SK-N-SH (cell line): ENCODE measurements around the gene TROAP. TPM values are rescaled to one million over a fixed set of nuclear protein-coding genes. Genes with fewer than 3 reads are reported as not detected.

ENCODE experiments used
- CTCF ChIA-PET: fragments of 300-600, 350-600 bp; formaldehyde crosslinking; extraction: SDS; loops from one replicate; lab custom pipeline; 2021; lab: Yijun Ruan, JAX
- POLR2A ChIA-PET: fragments of 350-600 bp; sonication (Branson Sonifier 250); formaldehyde crosslinking; extraction: SDS; loops from one replicate; lab custom pipeline; 2020; ENCODE audit warnings: antibody characterized with exemption, inconsistent platforms; lab: Yijun Ruan, JAX
- DNase-seq: peaks from one replicate; pipeline ENCODE4 v3.0.0; 2012
- H2AFZ ChIP-seq: fragments of 200-600 bp; sonication (generic); 2 replicates; pipeline ENCODE4 v1.8.1; 2016; ENCODE audit warnings: antibody characterized with exemption, mild to moderate bottlenecking, low read depth
- H3F3A ChIP-seq: fragments of 200-600 bp; sonication (generic); replicated peaks from 2 replicates; pipeline ENCODE3; 2016; ENCODE audit warnings: antibody characterized with exemption, mild to moderate bottlenecking; ENCODE audit not compliant: insufficient read depth
- H3K27ac ChIP-seq, 2 experiments: fragments of 200-500 bp in 1 of 2; fragments of 200-600 bp in 1 of 2; sonication (Bioruptor generic) in 1 of 2; sonication (generic), shearing (Covaris generic) in 1 of 2; 2 replicates each; pipeline versions ENCODE4 v1.5.1 to v1.6.1; 2014 to 2016; ENCODE audit warnings: low read depth in 2 of 2, inconsistent platforms in 1 of 2, low read length in 1 of 2, mild to moderate bottlenecking in 1 of 2, mixed read lengths in 1 of 2
- H3K27me3 ChIP-seq: fragments of 200-600 bp; sonication (generic), shearing (Covaris generic); 2 replicates; pipeline ENCODE4 v1.6.1; 2016; ENCODE audit warnings: mixed run types; ENCODE audit not compliant: insufficient read depth
- H3K36me3 ChIP-seq, 2 experiments: fragments of 200-500 bp in 1 of 2; fragments of 200-600 bp in 1 of 2; sonication (Bioruptor generic) in 1 of 2; sonication (generic) in 1 of 2; replicated peaks in 1 of 2; 2 replicates each; pipeline versions ENCODE3 to v1.5.1; 2014 to 2016; ENCODE audit warnings: low read length in 1 of 2, mild to moderate bottlenecking in 1 of 2; ENCODE audit not compliant: insufficient read depth in 2 of 2, control insufficient read depth in 1 of 2
- H3K4me1 ChIP-seq, 2 experiments: fragments of 200-500 bp in 1 of 2; fragments of 200-600 bp in 1 of 2; sonication (Bioruptor generic) in 1 of 2; sonication (generic), shearing (Covaris generic) in 1 of 2; 2 replicates each; pipeline versions ENCODE4 v1.5.1 to v1.6.1; 2014 to 2016; ENCODE audit warnings: low read depth in 1 of 2, low read length in 1 of 2, mixed run types in 1 of 2; ENCODE audit not compliant: insufficient read depth in 2 of 2, control insufficient read depth in 1 of 2
- H3K4me2 ChIP-seq: fragments of 200-600 bp; sonication (generic), shearing (Covaris generic); 2 replicates; pipeline ENCODE4 v1.6.1; 2017; ENCODE audit warnings: mixed run types
- H3K4me3 ChIP-seq, 2 experiments: fragments of 200-500 bp in 1 of 2; fragments of 200-600 bp in 1 of 2; sonication (Bioruptor generic) in 1 of 2; sonication (generic), shearing (Covaris generic) in 1 of 2; 2 replicates each; pipeline versions ENCODE4 v1.5.1 to v1.8.1; 2014 to 2016; ENCODE audit warnings: low read depth in 2 of 2, inconsistent platforms in 1 of 2, low read length in 1 of 2, mild to moderate bottlenecking in 1 of 2, mixed read lengths in 1 of 2, moderate library complexity in 1 of 2
- H3K79me2 ChIP-seq: fragments of 200-600 bp; sonication (generic); 2 replicates; pipeline ENCODE4 v1.8.1; 2017; ENCODE audit warnings: mild to moderate bottlenecking; ENCODE audit not compliant: insufficient read depth
- H3K9ac ChIP-seq: fragments of 200-600 bp; sonication (generic); 2 replicates; pipeline ENCODE4 v1.6.1; 2017; ENCODE audit warnings: mixed run types
- H3K9me2 ChIP-seq: fragments of 200-600 bp; sonication (generic); 2 replicates; pipeline ENCODE4 v1.6.1; 2017; ENCODE audit warnings: mixed run types
- H3K9me3 ChIP-seq: fragments of 200-600 bp; sonication (generic); 2 replicates; pipeline ENCODE4 v1.6.1; 2017; ENCODE audit warnings: mixed run types, mild to moderate bottlenecking, moderate library complexity
- H4K20me1 ChIP-seq: fragments of 200-600 bp; sonication (generic); 2 replicates; pipeline ENCODE4 v1.6.1; 2017; ENCODE audit warnings: mild to moderate bottlenecking, mixed run types; ENCODE audit not compliant: insufficient read depth
- CTCF ChIP-seq: fragments of 200-600 bp; sonication (generic); IDR thresholded peaks from 2 replicates; pipeline ENCODE4 v1.6.1; 2017; ENCODE audit warnings: antibody characterized with exemption, mild to moderate bottlenecking, moderate library complexity
- ELF1 ChIP-seq: IDR thresholded peaks from 2 replicates; pipeline ENCODE4 v1.4.0; 2012
- EZH2phosphoT487 ChIP-seq: fragments of 200-600 bp; sonication (generic); IDR thresholded peaks from 2 replicates; pipeline ENCODE4 v1.6.1; 2017; ENCODE audit warnings: low read depth, mixed run types, mild to moderate bottlenecking, antibody characterized with exemption, moderate library complexity, borderline replicate concordance
- GABPA ChIP-seq: IDR thresholded peaks from 2 replicates; pipeline ENCODE4 v1.4.0; 2012; ENCODE audit warnings: low read depth, mild to moderate bottlenecking
- JUND ChIP-seq: IDR thresholded peaks from 2 replicates; pipeline ENCODE4 v1.4.0; 2012
- MAX ChIP-seq: IDR thresholded peaks from 2 replicates; pipeline ENCODE4 v1.4.0; 2012; ENCODE audit warnings: low read depth
- POLR2AphosphoS5 ChIP-seq: IDR thresholded peaks from 2 replicates; pipeline ENCODE4 v1.6.1; 2012; ENCODE audit warnings: low read depth, low read length
- RAD21 ChIP-seq: IDR thresholded peaks from 2 replicates; pipeline ENCODE4 v1.6.1; 2012; ENCODE audit warnings: mild to moderate bottlenecking, low read length
- RFX5 ChIP-seq: IDR thresholded peaks from 2 replicates; pipeline ENCODE4 v1.6.1; 2012; ENCODE audit warnings: mild to moderate bottlenecking, improper control_type of control experiment, low read length
- RXRA ChIP-seq: IDR thresholded peaks from 2 replicates; pipeline ENCODE4 v1.4.0; 2012; ENCODE audit warnings: low read depth, mild to moderate bottlenecking, borderline replicate concordance
- SIN3A ChIP-seq: IDR thresholded peaks from 2 replicates; pipeline ENCODE4 v1.6.1; 2012; ENCODE audit warnings: low read depth, mild to moderate bottlenecking, low read length, moderate library complexity, borderline replicate concordance
- SMC3 ChIP-seq: IDR thresholded peaks from 2 replicates; pipeline ENCODE4 v1.6.1; 2012; ENCODE audit warnings: low read depth, low read length, improper control_type of control experiment
- TCF12 ChIP-seq: IDR thresholded peaks from 2 replicates; pipeline ENCODE4 v1.4.0; 2012
- YY1 ChIP-seq: IDR thresholded peaks from 2 replicates; pipeline ENCODE4 v1.4.0; 2012; ENCODE audit warnings: low read depth, mild to moderate bottlenecking
- WGBS: methylation state at CpG from one replicate; pipeline ENCODE4 v1.1.6; 2017; ENCODE audit warnings: low lambda C conversion rate; 5-methylcytosine and 5-hydroxymethylcytosine counted together
- polyA plus RNA-seq, 3 experiments: library from polyadenylated mRNA; depleted of rRNA; stranded (reverse); fragments of >200 nt; gene quantifications; 2 replicates each; pipeline ENCODE4 v1.2.3, GENCODE V29; 2012
- TF ChIP-seq, protein P1 (sequence below): IDR thresholded peaks from 2 replicates; pipeline ENCODE4; 2012

Gene TROAP
- polyA plus RNA-seq, 1 of the 3 experiments (the other 2 are of a cell fraction): 26.2 TPM

- 60% methylated on average over 1 of the region's 1 CpG for whole genome bisulfite sequencing
- H3K9me2 ChIP-seq: no peaks in the 10 kb centered on the region
- H3K27ac ChIP-seq: peak overlapping the region in 1 of 2 experiments; percentile 90; a peak in 2 of 4 replicates
- H2AFZ ChIP-seq: peak overlapping the region; percentile 30; the same call in 1 of the 2 replicates
- ChIA-PET POLR2A (no interaction called here), CTCF (interaction anchor here (1.4 to 16.8 kb wide), 6 partner anchors 7 to 215 kb away, joined by 3 to 617 read pairs (median 18); partner anchors contain the start of gene DNAJC22)
- no peaks in the 10 kb centered on the region for H3K36me3 ChIP-seq
- peaks cover 31% of the 10 kb centered on the region for H3K79me2 ChIP-seq
- peaks cover 3 to 6% of the 10 kb centered on the region in 2 experiments; a peak in 3 of 4 replicates for H3K4me1 ChIP-seq
- H3K4me3 ChIP-seq: no peak overlapping the region
- no peaks in the 10 kb centered on the region for H3K9me3 ChIP-seq
- no peak for DNase-seq
- no peaks in the 10 kb centered on the region for H3K27me3 ChIP-seq
- H3K4me2 ChIP-seq: peak overlapping the region; percentile 29
- peaks cover 31% of the 10 kb centered on the region for H3F3A ChIP-seq
- H4K20me1 ChIP-seq: peaks cover 10% of the 10 kb centered on the region
- TF ChIP-seq MAX (no peak), SMC3 (no peak), SIN3A (no peak), TCF12 (no peak), JUND (peak; percentile 10; the same call in 1 of the 2 replicates)
- TF ChIP-seq, all 33 proteins: peak for 1
- H3K9ac ChIP-seq: no peak overlapping the region; the same call in 1 of the 2 replicates
These were observed 41.9 kb downstream of the TROAP start for GRCh38 chr12:49364989-49365388.

GRCh38 chr12:49365542-49365941, 42.5 kb downstream of the TROAP start:
- H3K4me1 ChIP-seq: peaks cover 3 to 6% of the 10 kb centered on the region in 2 experiments; a peak in 3 of 4 replicates
- TF ChIP-seq RFX5 (no peak), RXRA (no peak), POLR2AphosphoS5 (no peak), MAX (no peak), SIN3A (0 out of 2 replicates have a peak, but pooled peaks have one; percentile 13), GABPA (no peak), YY1 (no peak), CTCF (no peak), ELF1 (no peak), RAD21 (no peak), EZH2phosphoT487 (no peak), JUND (peak; percentile 19; the same call in 1 of the 2 replicates)
- TF ChIP-seq, protein P1, sequence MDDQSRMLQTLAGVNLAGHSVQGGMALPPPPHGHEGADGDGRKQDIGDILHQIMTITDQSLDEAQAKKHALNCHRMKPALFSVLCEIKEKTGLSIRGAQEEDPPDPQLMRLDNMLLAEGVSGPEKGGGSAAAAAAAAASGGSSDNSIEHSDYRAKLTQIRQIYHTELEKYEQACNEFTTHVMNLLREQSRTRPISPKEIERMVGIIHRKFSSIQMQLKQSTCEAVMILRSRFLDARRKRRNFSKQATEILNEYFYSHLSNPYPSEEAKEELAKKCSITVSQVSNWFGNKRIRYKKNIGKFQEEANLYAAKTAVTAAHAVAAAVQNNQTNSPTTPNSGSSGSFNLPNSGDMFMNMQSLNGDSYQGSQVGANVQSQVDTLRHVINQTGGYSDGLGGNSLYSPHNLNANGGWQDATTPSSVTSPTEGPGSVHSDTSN: peak; percentile 60; the same call in 1 of the 2 replicates
- TF ChIP-seq, all 33 proteins: peak for 3
- ChIA-PET CTCF (interaction anchor here (1.0 to 16.8 kb wide), 7 partner anchors 8 to 151 kb away, joined by 3 to 617 read pairs (median 20); partner anchors contain the start of gene DNAJC22), POLR2A (no interaction called here)
- DNase-seq: no peak
- Histone ChIP-seq H3K79me2 (peaks cover 37% of the 10 kb centered on the region), H3K9me2 (no peaks in the 10 kb centered on the region), H3K36me3 (peaks cover 0 to 4% of the 10 kb centered on the region in 2 experiments), H3K9ac (peak overlapping the region; percentile 98; the same call in 1 of the 2 replicates), H4K20me1 (peaks cover 16% of the 10 kb centered on the region), H2AFZ (peak overlapping the region; percentile 30; the same call in 1 of the 2 replicates), H3K9me3 (no peaks in the 10 kb centered on the region), H3K4me3 (peak overlapping the region; percentile 79 to 91; a peak in 3 of 4 replicates), H3K4me2 (peak overlapping the region; percentile 82), H3F3A (peaks cover 31% of the 10 kb centered on the region), H3K27ac (peak overlapping the region in 1 of 2 experiments; percentile 90; a peak in 3 of 4 replicates), H3K27me3 (no peaks in the 10 kb centered on the region)
- 38% methylated on average over 5 of the region's 5 CpGs for WGBS
